ENCODE measurements around the gene STK11. TPM values are rescaled to one million over a fixed set of nuclear protein-coding genes. Genes with fewer than 3 reads are reported as not detected.
"Not testable (repeated sequence)": the region's sequence is repeated elsewhere in the genome, so short reads cannot be mapped to it uniquely, and the experiment has no call there.

The STK11 gene
- total and polyA plus RNA-seq, 4 donors: 35.4 to 66.6 (median 58.8) TPM

- H3K27ac ChIP-seq (ENCODE audit: low read depth, low read length): peak overlapping the region; percentile 26
- H3K9me3 ChIP-seq (ENCODE audit: control insufficient read depth, insufficient read depth, low read length): no peaks in the 10 kb centered on the region
- 1% methylated on average over 35 of the region's 38 CpGs for WGBS (ENCODE audit: insufficient coverage)
- H3K4me1 ChIP-seq (ENCODE audit: control insufficient read depth, insufficient read depth, low read length): peaks cover 62% of the 10 kb centered on the region
- no peak for DNase-seq (ENCODE audit: low read depth in 4 of 6, low spot score in 6 of 6)
- peaks cover 41% of the 10 kb centered on the region for H3K36me3 ChIP-seq (ENCODE audit: control insufficient read depth, insufficient read depth, low read length)
- H3K4me3 ChIP-seq (ENCODE audit: low read depth, low read length): peak overlapping the region; percentile 76
- no peaks in the 10 kb centered on the region for H3K27me3 ChIP-seq (ENCODE audit: control insufficient read depth, insufficient read depth, low read length)
Observed at GRCh38 chr19:1206864-1207450, 1.4 kb downstream of the STK11 start.

- not testable (repeated sequence) for DNase-seq (ENCODE audit: low read depth in 4 of 6, low spot score in 6 of 6); H3K27ac ChIP-seq (ENCODE audit: low read depth, low read length); H3K4me3 ChIP-seq (ENCODE audit: low read depth, low read length); H3K27me3 ChIP-seq (ENCODE audit: control insufficient read depth, insufficient read depth, low read length); H3K9me3 ChIP-seq (ENCODE audit: control insufficient read depth, insufficient read depth, low read length)
- WGBS (ENCODE audit: insufficient coverage): 78% methylated on average over 9 of the region's 10 CpGs
- Histone ChIP-seq H3K36me3 (ENCODE audit: control insufficient read depth, insufficient read depth, low read length) (peaks cover 57% of the 10 kb centered on the region), H3K4me1 (ENCODE audit: control insufficient read depth, insufficient read depth, low read length) (peaks cover 72% of the 10 kb centered on the region)
Observed at GRCh38 chr19:1208830-1209229, 3.3 kb downstream of the STK11 start.

GRCh38 chr19:1210227-1210538, 4.6 kb downstream of the STK11 start:
- peak in 1 of 6 donors; percentile 57 for DNase-seq (ENCODE audit: low read depth in 4 of 6, low spot score in 6 of 6)
- 50% methylated on average over 5 of the region's 13 CpGs for WGBS (ENCODE audit: insufficient coverage)
- Histone ChIP-seq H3K4me3 (ENCODE audit: low read depth, low read length) (no peak overlapping the region), H3K4me1 (ENCODE audit: control insufficient read depth, insufficient read depth, low read length) (peaks cover 82% of the 10 kb centered on the region), H3K27me3 (ENCODE audit: control insufficient read depth, insufficient read depth, low read length) (no peaks in the 10 kb centered on the region), H3K27ac (ENCODE audit: low read depth, low read length) (peak overlapping the region; percentile 42), H3K9me3 (ENCODE audit: control insufficient read depth, insufficient read depth, low read length) (no peaks in the 10 kb centered on the region), H3K36me3 (ENCODE audit: control insufficient read depth, insufficient read depth, low read length) (peaks cover 70% of the 10 kb centered on the region)

- no peaks in the 10 kb centered on the region for H3K27me3 ChIP-seq (ENCODE audit: control insufficient read depth, insufficient read depth, low read length)
- peaks cover 88% of the 10 kb centered on the region for H3K4me1 ChIP-seq (ENCODE audit: control insufficient read depth, insufficient read depth, low read length)
- 77% methylated on average over 26 of the region's 33 CpGs for WGBS (ENCODE audit: insufficient coverage)
- no peak overlapping the region for H3K4me3 ChIP-seq (ENCODE audit: low read depth, low read length)
- no peak for DNase-seq (ENCODE audit: low read depth in 4 of 6, low spot score in 6 of 6)
- peaks cover 76% of the 10 kb centered on the region for H3K36me3 ChIP-seq (ENCODE audit: control insufficient read depth, insufficient read depth, low read length)
- H3K27ac ChIP-seq (ENCODE audit: low read depth, low read length): no peak overlapping the region
- H3K9me3 ChIP-seq (ENCODE audit: control insufficient read depth, insufficient read depth, low read length): no peaks in the 10 kb centered on the region
Observed at GRCh38 chr19:1211494-1212234, 6.1 kb downstream of the STK11 start.

- Histone ChIP-seq H3K4me1 (ENCODE audit: control insufficient read depth, insufficient read depth, low read length) (peaks cover 79% of the 10 kb centered on the region), H3K27me3 (ENCODE audit: control insufficient read depth, insufficient read depth, low read length) (no peaks in the 10 kb centered on the region), H3K27ac (ENCODE audit: low read depth, low read length) (peak overlapping the region; percentile 62), H3K4me3 (ENCODE audit: low read depth, low read length) (no peak overlapping the region), H3K36me3 (ENCODE audit: control insufficient read depth, insufficient read depth, low read length) (peaks cover 79% of the 10 kb centered on the region), H3K9me3 (ENCODE audit: control insufficient read depth, insufficient read depth, low read length) (no peaks in the 10 kb centered on the region)
- DNase-seq (ENCODE audit: low read depth in 4 of 6, low spot score in 6 of 6): peak in 1 of 6 donors; percentile 39
- 64% methylated on average over 39 of the region's 39 CpGs for WGBS (ENCODE audit: insufficient coverage)
Observed at GRCh38 chr19:1213391-1214286, 8.1 kb downstream of the STK11 start.

- Histone ChIP-seq H3K9me3 (ENCODE audit: control insufficient read depth, insufficient read depth, low read length) (no peaks in the 10 kb centered on the region), H3K4me1 (ENCODE audit: control insufficient read depth, insufficient read depth, low read length) (peaks cover 72% of the 10 kb centered on the region), H3K27me3 (ENCODE audit: control insufficient read depth, insufficient read depth, low read length) (no peaks in the 10 kb centered on the region), H3K4me3 (ENCODE audit: low read depth, low read length) (no peak overlapping the region), H3K27ac (ENCODE audit: low read depth, low read length) (peak overlapping the region; percentile 62), H3K36me3 (ENCODE audit: control insufficient read depth, insufficient read depth, low read length) (peaks cover 78% of the 10 kb centered on the region)
- DNase-seq (ENCODE audit: low read depth in 4 of 6, low spot score in 6 of 6): no peak
- WGBS (ENCODE audit: insufficient coverage): 72% methylated on average over 17 of the region's 21 CpGs
Observed at GRCh38 chr19:1214299-1214861, 8.8 kb downstream of the STK11 start.

- DNase-seq (ENCODE audit: low read depth in 4 of 6, low spot score in 6 of 6): peak in 1 of 6 donors; percentile 74
- H3K27ac ChIP-seq (ENCODE audit: low read depth, low read length): peak overlapping the region; percentile 62
- H3K4me3 ChIP-seq (ENCODE audit: low read depth, low read length): no peak overlapping the region
- H3K36me3 ChIP-seq (ENCODE audit: control insufficient read depth, insufficient read depth, low read length): peaks cover 76% of the 10 kb centered on the region
- H3K4me1 ChIP-seq (ENCODE audit: control insufficient read depth, insufficient read depth, low read length): peaks cover 68% of the 10 kb centered on the region
- 52% methylated on average over 24 of the region's 26 CpGs for WGBS (ENCODE audit: insufficient coverage)
- H3K9me3 ChIP-seq (ENCODE audit: control insufficient read depth, insufficient read depth, low read length): no peaks in the 10 kb centered on the region
- H3K27me3 ChIP-seq (ENCODE audit: control insufficient read depth, insufficient read depth, low read length): no peaks in the 10 kb centered on the region
Observed at GRCh38 chr19:1214862-1215731, 9.5 kb downstream of the STK11 start.

GRCh38 chr19:1216756-1217155, 11.2 kb downstream of the STK11 start:
- 88% methylated on average over 9 of the region's 12 CpGs for WGBS (ENCODE audit: insufficient coverage)
- no peak for DNase-seq (ENCODE audit: low read depth in 4 of 6, low spot score in 6 of 6)
- no peak overlapping the region for H3K27ac ChIP-seq (ENCODE audit: low read depth, low read length)
- no peaks in the 10 kb centered on the region for H3K9me3 ChIP-seq (ENCODE audit: control insufficient read depth, insufficient read depth, low read length)
- H3K4me3 ChIP-seq (ENCODE audit: low read depth, low read length): no peak overlapping the region
- H3K36me3 ChIP-seq (ENCODE audit: control insufficient read depth, insufficient read depth, low read length): peaks cover 80% of the 10 kb centered on the region
- H3K4me1 ChIP-seq (ENCODE audit: control insufficient read depth, insufficient read depth, low read length): peaks cover 60% of the 10 kb centered on the region
- no peaks in the 10 kb centered on the region for H3K27me3 ChIP-seq (ENCODE audit: control insufficient read depth, insufficient read depth, low read length)

- no peak overlapping the region for H3K4me3 ChIP-seq (ENCODE audit: low read depth, low read length)
- H3K27ac ChIP-seq (ENCODE audit: low read depth, low read length): no peak overlapping the region
- WGBS (ENCODE audit: insufficient coverage): 90% methylated on average over 14 of the region's 15 CpGs
- no peak for DNase-seq (ENCODE audit: low read depth in 4 of 6, low spot score in 6 of 6)
- H3K9me3 ChIP-seq (ENCODE audit: control insufficient read depth, insufficient read depth, low read length): no peaks in the 10 kb centered on the region
- H3K4me1 ChIP-seq (ENCODE audit: control insufficient read depth, insufficient read depth, low read length): peaks cover 60% of the 10 kb centered on the region
- no peaks in the 10 kb centered on the region for H3K27me3 ChIP-seq (ENCODE audit: control insufficient read depth, insufficient read depth, low read length)
- peaks cover 80% of the 10 kb centered on the region for H3K36me3 ChIP-seq (ENCODE audit: control insufficient read depth, insufficient read depth, low read length)
Observed at GRCh38 chr19:1217366-1217765, 11.8 kb downstream of the STK11 start.

Measured in spinal cord (tissue), 10 donors.